ENCODE measurements around the gene NHS. TPM values are rescaled to one million over a fixed set of nuclear protein-coding genes. Genes with fewer than 3 reads are reported as not detected.

NHS gene
- total RNA-seq, 6 experiments from 2014 or later, result 2.8 to 6.1 (median 4.9) TPM

- no peak for TF ChIP-seq CTCF (IDR thresholded peaks at IDR 0.05)
- no peaks in the 10 kb centered on the region for H3K9me3 Mint-ChIP-seq
- H3K4me3 Mint-ChIP-seq, result no peak overlapping the region
- H3K27ac Mint-ChIP-seq, result no peak overlapping the region
- no peaks in the 10 kb centered on the region for H3K4me1 Mint-ChIP-seq (ENCODE audit: low read depth)
- H3K36me3 Mint-ChIP-seq (ENCODE audit: low read depth), result no peaks in the 10 kb centered on the region
- no peaks in the 10 kb centered on the region; the same call in none of the 2 replicates for H3K27me3 Mint-ChIP-seq (ENCODE audit: insufficient read depth)
- DNase-seq, result no peak
Measured at GRCh38 chrX:17674601-17675000, 299.6 kb downstream of the NHS start.

DNA sequence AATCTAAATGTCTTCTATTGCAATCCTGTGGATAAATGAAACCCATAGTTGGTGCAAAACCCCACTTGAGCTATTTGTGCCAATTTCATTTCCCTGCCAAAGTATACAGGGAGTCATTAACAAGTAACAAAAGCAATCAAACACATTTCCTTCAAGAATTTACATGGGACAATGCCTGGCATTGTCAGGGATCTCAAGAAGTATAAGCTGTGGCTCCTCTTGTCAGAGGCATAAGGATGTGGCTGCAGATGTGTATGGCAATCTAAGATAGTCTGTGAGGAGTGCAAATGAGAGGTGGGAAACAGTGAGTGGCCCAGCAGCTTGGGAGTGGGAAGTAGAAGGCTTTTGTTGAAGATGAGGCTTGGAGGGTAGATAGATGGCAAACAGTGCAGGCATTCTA lies 304.3 kb downstream of the NHS start:
- TF ChIP-seq CTCF (IDR thresholded peaks at IDR 0.05), result no peak
- Mint-ChIP-seq H3K27me3 (ENCODE audit: insufficient read depth) (no peaks in the 10 kb centered on the region; the same call in none of the 2 replicates), H3K4me1 (ENCODE audit: low read depth) (peaks cover 17% of the 10 kb centered on the region), H3K4me3 (no peak overlapping the region), H3K9me3 (no peaks in the 10 kb centered on the region), H3K36me3 (ENCODE audit: low read depth) (no peaks in the 10 kb centered on the region), H3K27ac (no peak overlapping the region)
- no peak for DNase-seq

- H3K9me3 Mint-ChIP-seq, result no peaks in the 10 kb centered on the region
- no peak overlapping the region for H3K4me3 Mint-ChIP-seq
- peaks cover 17% of the 10 kb centered on the region for H3K4me1 Mint-ChIP-seq (ENCODE audit: low read depth)
- no peak for DNase-seq
- H3K27me3 Mint-ChIP-seq (ENCODE audit: insufficient read depth), result no peaks in the 10 kb centered on the region; the same call in none of the 2 replicates
- H3K36me3 Mint-ChIP-seq (ENCODE audit: low read depth), result no peaks in the 10 kb centered on the region
- TF ChIP-seq CTCF (IDR thresholded peaks at IDR 0.05), result no peak
- H3K27ac Mint-ChIP-seq, result no peak overlapping the region
Measured at GRCh38 chrX:17679820-17680219, 304.8 kb downstream of the NHS start.

DNA sequence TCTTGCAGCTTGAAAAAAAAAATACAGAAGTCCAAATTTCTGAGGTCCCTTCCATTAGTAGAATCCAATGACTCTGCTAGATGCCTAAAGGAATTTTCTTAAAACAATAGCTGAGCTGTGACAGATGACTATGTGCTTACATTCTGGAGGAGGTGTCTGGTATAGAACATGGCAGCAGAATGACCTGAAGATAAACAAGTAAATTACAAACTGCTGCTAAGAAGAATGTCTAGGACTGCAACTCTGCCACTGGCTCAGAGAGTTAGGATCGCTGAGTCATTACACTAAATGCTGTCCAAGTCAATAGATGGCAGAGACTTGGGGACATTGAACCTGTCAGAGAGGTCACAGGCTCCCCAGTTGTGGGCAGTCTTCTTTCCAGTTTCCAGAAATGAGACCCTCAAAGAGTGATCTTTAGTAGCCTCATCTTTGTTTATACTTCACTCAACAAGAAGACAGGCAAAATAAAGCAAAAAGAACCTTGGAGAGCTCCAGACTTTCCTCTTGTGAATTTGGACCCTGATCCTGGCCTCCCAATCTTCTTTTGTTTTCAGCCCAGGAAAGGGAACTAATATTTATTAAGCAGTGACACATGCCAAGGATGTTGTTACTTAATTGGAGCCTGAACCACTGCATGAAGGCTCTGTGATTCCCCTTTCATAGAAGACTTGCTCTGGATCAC lies 305.9 kb downstream of the NHS start:
- DNase-seq, result peak; percentile 60
- H3K9me3 Mint-ChIP-seq, result no peaks in the 10 kb centered on the region
- H3K4me1 Mint-ChIP-seq (ENCODE audit: low read depth), result peaks cover 17% of the 10 kb centered on the region

DNA sequence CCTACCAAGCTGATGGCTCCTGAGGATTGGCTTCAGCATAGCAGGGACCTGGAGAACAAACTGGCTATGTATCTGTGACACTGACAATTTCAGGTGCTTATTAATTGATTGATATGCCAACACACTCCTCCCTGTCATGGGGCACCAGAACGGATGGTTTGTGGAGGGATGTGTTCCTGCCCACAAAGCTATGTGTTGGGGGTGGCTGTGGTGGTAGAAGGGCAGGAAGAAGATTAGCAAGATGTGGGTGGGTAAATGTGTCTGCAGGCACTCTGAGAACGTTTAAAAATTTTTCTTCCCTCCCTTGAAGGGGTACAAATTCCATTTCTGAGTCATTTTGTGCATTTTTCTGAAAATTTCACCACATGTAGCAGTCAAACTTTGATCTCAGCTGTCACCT lies 307.3 kb downstream of the NHS start:
- Mint-ChIP-seq H3K36me3 (ENCODE audit: low read depth) (no peaks in the 10 kb centered on the region), H3K27ac (no peak overlapping the region), H3K27me3 (ENCODE audit: insufficient read depth) (no peaks in the 10 kb centered on the region; the same call in none of the 2 replicates), H3K9me3 (no peaks in the 10 kb centered on the region), H3K4me1 (ENCODE audit: low read depth) (peaks cover 17% of the 10 kb centered on the region), H3K4me3 (no peak overlapping the region)
- no peak for TF ChIP-seq CTCF (IDR thresholded peaks at IDR 0.05)
- no peak for DNase-seq

More for the DNA sequence above, 305.9 kb downstream of the NHS start:
- peak overlapping the region; percentile 46; the same call in 1 of the 2 replicates for H3K27ac Mint-ChIP-seq
- TF ChIP-seq CTCF (IDR thresholded peaks at IDR 0.05), result no peak
- no peaks in the 10 kb centered on the region for H3K36me3 Mint-ChIP-seq (ENCODE audit: low read depth)
- H3K27me3 Mint-ChIP-seq (ENCODE audit: insufficient read depth), result no peaks in the 10 kb centered on the region; the same call in none of the 2 replicates
- H3K4me3 Mint-ChIP-seq, result no peak overlapping the region

Measured in HFFc6 (cell line).